ENCODE measurements around the gene CYSRT1.

The CYSRT1 gene

DNA sequence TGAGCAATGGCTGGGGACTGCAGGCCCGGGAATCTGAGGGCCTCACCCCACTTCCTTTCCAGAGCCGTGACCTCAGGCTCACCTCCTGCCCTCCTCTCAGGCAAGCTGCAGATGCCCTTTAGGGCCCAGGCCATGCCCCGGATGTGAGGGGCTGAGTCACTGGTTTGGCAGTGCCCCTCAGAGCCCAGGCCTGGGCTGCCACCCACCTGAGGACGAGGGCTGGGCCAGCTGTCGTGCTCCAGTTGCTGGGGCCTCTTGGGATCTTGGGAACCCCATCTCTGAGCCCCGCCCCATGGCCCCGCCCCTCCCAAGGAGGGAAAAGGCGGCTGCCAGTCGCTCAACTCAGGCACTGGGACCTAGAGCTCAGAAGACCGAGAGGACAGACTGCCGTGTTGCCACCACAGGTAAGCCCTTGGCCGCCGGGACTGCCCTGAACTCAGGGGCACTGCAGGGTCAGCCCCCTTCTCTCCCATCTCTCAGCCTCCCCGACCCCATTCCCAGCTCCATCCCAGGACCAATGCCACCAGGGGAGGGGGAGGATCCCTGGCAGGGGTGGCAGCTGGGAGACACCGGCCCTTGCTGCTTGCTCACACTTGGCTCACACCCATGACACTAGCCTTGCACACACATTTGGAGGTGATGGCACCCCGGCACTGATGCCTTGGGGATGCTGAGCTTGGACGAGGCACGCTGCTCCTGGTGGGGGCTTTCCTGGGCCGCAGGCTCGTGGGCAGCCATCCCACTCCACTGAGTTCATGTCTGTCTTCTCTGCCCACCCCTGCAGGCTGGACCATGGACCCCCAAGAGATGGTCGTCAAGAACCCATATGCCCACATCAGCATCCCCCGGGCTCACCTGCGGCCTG is at the start of gene CYSRT1:
CYSRT1 (plus strand) TSS at position 345 of the 865 bp plus-strand sequence; CDS start at position 793, 448 bp downstream.
- in situ Hi-C loops (cut with MboI; ENCODE audit: low sequenced_read_pairs): no loop called here

GRCh38 chr9:137175345-137175961 is 49.5 kb upstream of the CYSRT1 start:
- in situ Hi-C loops (cut with MboI; ENCODE audit: low sequenced_read_pairs): no loop called here

DNA sequence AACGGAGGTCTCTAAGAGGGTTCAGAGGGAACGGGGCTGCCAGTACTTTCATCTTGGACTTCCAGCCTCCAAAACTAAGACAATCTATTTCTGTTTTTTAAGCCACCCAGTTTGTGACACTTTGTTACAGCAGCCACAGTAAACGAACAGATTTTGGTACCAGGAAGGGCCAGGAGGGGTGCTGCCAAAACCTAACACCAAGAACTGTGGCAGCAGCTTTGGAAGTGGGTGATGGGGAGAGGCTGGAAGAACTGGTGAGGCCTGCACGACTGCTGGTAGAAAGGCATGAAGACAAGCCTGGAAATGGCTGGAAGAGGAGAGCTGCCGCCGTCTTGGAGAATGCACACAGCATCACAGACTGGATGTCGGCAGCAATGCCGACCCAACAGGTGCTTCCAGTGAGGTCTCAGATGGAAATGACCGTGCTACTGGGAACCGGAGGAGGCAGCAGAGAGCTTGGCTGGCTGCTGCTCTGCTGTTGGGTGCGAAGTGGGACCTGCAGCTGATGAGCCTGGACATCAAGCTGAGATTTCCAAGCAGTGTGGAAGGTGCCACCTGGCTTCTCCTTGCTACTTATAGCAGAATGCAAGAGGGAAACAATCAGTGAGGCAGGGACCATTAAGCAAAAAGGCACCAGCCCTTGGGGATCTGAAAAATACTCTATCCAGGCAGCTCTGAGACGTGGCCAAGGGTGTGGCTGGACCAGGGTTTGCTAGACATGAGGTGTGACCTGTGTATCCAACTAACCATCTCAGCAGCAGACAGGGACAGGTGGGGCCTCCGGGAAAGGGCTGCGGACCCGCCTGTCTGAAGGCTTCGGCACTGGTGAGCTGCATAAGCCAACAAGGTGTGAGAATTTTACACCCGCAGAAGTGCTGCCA is 48.4 kb upstream of the CYSRT1 start:
- in situ Hi-C loops (cut with MboI; ENCODE audit: low sequenced_read_pairs): no loop called here

DNA sequence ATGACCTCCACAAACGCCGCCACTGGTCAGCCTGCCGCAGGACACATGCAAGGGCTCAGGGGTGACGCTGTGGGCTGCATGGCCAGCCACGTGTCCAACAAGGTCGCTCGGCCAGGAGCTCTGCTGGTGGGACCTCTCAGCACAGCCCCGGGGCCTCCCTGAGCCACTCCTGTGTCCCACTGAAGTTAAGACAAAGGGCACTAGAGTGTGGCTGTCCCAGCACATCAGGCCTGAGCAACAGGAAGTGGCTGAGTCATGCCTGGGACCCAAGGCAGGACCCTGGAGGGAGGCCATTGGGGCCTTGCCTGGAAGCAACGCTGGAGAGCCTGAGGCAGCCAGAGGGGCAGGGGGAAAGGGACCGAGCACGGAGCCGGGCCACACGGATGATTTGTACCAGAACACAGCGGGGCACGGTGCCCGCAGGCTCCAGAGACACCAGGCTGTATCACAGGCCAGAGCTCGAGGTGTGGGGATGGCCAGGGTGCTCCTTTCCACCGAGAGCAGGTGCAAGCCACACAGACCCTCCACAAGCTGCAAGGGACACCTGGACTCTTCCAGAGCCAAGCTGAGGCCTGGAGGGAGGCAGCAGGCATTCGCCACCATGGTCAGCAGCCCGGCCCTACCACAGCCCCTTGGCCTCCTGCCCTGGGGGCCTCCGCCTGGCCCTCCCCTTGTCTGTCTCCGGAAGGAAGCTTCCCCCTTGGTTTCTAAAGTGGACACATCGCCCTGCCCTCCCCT is 46.6 kb upstream of the CYSRT1 start:
- in situ Hi-C loops (cut with MboI; ENCODE audit: low sequenced_read_pairs): no loop called here

DNA sequence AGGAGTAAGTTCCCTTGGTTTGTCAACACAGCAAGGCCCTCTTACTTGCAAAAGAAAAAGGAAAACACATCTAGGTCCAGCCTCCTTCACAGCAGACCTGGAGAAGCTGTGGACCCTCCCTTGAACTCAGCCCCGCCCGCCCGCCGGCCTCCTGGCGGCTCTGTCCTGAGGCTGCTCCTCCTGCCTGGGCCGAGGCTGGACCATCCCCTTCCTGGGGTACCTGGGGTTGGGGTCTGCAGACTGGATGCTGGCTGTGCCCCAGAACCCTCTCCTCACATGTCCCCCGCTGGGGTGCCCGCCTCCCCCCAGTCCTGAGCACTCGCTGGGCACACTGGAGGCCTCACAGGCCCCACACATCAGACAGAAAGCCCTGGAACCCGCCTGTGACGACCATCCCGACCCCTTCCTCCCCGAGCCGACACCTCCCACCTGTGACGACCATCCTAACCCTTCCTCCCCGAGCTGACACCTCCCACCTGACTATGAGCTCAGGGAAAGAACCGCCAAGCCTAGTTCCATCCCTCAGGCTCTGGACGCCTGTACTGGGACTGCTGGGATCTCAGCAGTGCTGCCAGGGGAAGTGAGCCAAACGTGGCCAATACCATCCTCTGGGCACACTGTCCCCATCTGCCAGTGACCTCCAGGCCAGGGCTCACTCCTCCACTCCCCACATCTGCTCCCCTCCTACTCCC is 45.9 kb upstream of the CYSRT1 start:
- in situ Hi-C loops (cut with MboI; ENCODE audit: low sequenced_read_pairs): no loop called here

DNA sequence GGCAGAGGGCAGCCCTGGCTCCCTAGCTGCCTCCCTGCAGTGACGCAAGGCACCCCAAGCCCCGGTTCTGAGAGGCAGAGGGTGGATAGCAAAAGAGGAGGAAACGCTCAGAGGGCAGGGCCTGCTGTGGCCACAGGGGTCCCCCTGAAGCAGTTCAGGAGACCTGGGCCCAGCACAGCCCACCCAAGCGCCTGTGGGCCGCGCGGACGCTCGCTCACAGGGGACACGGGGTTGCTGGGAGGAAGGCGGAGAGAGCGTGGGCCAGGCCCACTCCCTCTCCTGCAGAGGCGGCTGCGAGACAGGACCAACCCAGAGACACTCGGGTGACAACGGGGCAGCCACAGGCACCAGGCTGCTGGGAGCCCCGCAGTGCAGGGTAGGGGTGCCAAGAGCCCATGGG is 45.2 kb upstream of the CYSRT1 start:
- in situ Hi-C loops (cut with MboI; ENCODE audit: low sequenced_read_pairs): no loop called here

DNA sequence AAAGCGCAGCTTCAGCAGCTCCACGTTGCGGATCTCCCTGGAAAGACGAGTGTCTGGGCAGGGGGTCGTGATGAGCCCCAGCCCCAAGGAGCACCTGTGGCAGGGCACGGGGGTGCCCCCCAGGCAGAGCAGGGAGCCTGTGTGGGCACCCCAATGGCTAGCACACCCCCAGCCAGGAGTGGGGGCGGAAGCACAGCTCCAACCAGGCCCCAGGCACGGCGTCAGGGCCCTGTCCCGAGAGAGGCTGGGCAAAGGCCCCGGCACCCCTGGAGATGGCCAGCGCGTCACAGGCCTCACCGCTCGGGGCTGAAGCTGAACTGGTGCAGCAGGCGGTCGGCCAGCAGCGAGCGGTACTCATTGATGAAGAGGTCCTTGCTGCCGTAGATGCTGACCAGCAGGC is 44.5 kb upstream of the CYSRT1 start:
- in situ Hi-C loops (cut with MboI; ENCODE audit: low sequenced_read_pairs): no loop called here

DNA sequence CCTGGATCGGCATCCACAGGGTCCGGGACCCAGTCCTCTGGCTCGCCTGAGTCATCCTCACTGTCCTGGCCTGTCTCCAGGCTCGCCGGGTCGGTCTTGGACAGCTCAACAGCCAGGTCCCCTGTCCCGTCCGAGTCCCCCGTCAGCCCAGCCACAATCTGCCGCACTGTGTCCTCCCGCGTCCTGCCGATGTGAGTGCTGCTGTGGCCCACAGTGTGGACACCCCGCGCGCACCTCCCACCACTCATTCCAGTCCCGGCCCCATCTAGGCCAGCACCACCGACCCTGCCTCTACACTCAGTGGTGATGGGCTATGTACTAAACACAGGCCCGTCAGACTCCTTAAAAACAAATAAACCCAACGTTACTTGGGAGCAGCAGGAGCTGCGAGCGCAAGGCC is 43.3 kb upstream of the CYSRT1 start:
- in situ Hi-C loops (cut with MboI; ENCODE audit: low sequenced_read_pairs): no loop called here

- in situ Hi-C loops (cut with MboI; ENCODE audit: low sequenced_read_pairs): no loop called here
Measured at GRCh38 chr9:137182836-137183235, 42.1 kb upstream of the CYSRT1 start.

DNA sequence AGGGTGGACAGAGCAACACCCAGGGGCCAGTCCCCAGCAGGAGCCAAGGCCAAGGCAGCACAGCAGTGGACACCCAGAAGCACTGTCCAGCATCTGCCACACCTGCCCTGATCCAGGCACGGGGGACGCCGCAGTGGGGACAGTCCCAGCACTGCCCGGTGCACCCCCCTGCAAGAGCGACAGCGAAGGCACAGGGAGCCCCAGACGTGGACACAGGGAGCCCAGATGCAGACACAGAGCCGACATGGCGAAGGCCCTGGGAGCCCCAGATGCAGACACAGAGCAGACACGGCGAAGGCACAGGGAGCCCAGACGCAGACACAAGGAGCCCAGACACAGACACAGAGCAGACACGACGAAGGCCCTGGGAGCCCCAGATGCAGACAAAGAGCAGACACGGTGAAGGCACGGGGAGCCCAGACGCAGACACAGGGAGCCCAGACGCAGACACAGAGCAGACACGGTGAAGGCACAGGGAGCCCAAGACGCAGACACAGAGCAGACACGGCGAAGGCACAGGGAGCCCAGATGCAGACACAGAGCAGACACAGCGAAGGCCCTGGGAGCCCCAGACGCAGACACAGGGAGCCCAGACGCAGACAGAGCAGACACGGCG is 40.9 kb upstream of the CYSRT1 start:
- in situ Hi-C loops (cut with MboI; ENCODE audit: low sequenced_read_pairs): no loop called here

DNA sequence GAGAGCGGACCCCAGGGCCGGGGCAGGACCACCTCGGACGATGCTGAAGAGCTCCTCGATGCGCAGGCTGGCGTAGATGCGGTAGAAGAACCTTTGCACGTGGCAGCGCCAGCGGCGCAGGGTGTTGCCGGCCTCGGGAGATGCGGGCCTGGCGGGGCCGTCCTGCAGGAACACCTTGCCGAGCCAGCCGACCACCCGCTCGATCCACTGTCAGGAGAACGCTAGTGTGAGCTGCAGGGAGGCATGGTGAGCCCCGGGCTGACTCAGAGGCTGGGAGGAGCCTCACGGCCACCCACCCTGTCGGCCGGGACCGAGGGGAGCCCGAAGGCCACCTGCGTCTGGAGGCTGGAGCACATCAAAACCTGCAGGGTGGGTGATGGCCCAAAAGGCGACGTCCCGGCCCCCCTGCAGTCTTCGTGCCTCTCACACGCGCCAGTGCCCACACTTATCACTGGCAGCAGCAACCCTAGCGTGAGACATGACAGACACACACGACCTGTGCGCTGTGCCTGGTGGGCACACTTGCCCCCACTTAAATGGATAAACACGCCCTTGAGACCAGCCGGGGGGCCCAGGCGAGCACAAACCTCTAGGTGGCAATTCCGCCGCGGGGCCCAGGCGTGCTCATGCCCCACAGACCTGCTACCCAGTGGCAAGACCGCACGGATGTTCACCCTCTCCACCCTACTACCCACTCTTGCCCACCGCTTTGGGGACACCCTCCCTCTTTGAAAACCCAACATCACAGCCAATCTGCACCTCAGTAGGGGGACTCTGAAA is 39.9 kb upstream of the CYSRT1 start:
- in situ Hi-C loops (cut with MboI; ENCODE audit: low sequenced_read_pairs): no loop called here

- in situ Hi-C loops (cut with MboI; ENCODE audit: low sequenced_read_pairs): no loop called here
Measured at GRCh38 chr9:137185921-137186320, 39.1 kb upstream of the CYSRT1 start.

DNA sequence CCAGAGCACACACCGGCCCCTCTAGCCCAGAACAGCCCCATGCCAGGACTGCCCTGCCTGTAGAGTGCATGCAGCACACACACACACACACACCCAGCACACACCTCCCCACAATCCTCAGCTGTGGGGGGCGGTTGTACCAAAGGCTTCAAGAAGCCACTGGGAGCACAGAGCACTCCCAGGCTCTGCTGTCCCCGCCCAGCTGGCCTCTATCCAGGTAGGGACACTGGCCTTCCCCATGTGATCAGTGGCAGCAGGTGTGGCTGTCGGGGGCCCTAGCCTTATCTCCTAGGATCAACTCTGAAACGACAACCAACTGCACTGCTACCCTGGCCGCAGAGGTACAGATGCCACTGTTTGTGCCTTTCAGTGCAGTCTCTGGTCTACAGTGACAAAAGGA is 38.6 kb upstream of the CYSRT1 start:
- in situ Hi-C loops (cut with MboI; ENCODE audit: low sequenced_read_pairs): no loop called here

GRCh38 chr9:137187386-137187785 is 37.6 kb upstream of the CYSRT1 start:
- in situ Hi-C loops (cut with MboI; ENCODE audit: low sequenced_read_pairs): no loop called here

DNA sequence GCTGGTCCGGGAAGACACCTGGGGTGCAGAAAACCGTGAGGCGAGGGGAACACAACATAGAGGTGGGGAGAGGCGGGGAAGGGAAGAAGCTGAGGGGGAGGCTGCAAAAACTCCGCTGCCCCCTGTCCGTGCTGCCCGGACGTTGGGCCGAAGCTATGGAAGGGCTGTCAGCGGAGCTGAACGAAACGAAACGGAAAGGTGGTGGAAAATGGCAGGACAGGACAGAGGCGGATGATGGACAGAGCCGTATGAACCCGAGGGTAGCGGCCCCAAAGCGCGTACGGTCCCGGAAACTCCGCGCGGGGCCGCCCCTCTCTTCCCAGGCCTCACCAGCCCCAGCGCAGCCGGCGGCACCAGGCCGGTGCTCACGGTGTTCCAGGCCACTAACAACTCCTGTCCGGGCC is 36.9 kb upstream of the CYSRT1 start:
- in situ Hi-C loops (cut with MboI; ENCODE audit: low sequenced_read_pairs): no loop called here

DNA sequence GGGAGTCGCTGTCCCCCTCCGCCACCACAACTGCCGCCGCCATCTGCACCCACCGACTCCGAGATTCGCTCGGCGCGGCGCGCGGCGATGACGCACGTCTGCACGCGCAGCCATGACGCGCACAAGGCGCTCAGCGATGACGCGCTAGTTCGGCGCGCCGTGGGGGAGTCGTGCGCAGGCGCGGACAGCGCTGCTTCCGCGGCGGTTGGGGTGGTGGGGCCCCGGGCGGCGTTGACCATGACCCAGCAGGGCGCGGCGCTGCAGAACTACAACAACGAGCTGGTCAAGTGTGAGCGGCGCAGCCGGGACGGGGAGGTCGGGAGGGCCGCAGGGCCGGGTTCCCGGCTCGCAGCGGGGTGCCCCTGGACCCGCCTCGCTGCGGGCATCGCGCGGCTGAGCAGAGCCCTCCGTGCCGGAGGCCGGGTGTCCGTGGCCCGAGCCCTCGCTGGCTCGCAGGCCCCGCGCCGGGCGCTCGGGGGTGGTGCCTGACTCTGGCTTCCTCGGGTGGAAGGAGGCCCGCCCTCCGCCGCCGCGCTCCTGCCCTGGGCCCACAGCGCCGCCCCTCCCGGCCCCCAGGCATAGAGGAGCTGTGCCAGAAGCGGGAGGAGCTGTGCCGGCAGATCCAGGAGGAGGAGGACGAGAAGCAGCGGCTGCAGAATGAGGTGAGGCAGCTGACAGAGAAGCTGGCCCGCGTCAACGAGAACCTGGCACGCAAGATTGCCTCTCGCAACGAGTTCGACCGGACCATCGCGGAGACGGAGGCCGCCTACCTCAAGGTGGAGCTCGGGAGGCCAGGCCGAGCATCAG is 36.3 kb upstream of the CYSRT1 start, which contains the start of the genes ANAPC2 and SSNA1:
ANAPC2 (minus strand) TSS at position 71 of the 807 bp plus-strand sequence; CDS start at position 43, 28 bp downstream.
SSNA1 (plus strand) TSS at position 187 of the 807 bp plus-strand sequence; CDS start at position 238, 51 bp downstream.
- in situ Hi-C loops (cut with MboI; ENCODE audit: low sequenced_read_pairs): no loop called here

GRCh38 chr9:137189297-137190295 is 35.4 kb upstream of the CYSRT1 start:
- in situ Hi-C loops (cut with MboI; ENCODE audit: low sequenced_read_pairs): no loop called here

All from hTERT RPE-1 (cell line).